Measurements from ENCODE around the gene VEGFC. TPM values are rescaled to one million over a fixed set of nuclear protein-coding genes. Genes with fewer than 3 reads are reported as not detected.

The VEGFC gene, protein sequence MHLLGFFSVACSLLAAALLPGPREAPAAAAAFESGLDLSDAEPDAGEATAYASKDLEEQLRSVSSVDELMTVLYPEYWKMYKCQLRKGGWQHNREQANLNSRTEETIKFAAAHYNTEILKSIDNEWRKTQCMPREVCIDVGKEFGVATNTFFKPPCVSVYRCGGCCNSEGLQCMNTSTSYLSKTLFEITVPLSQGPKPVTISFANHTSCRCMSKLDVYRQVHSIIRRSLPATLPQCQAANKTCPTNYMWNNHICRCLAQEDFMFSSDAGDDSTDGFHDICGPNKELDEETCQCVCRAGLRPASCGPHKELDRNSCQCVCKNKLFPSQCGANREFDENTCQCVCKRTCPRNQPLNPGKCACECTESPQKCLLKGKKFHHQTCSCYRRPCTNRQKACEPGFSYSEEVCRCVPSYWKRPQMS
- total RNA-seq = 24.6 and 30.1 TPM in 2 replicates

DNA sequence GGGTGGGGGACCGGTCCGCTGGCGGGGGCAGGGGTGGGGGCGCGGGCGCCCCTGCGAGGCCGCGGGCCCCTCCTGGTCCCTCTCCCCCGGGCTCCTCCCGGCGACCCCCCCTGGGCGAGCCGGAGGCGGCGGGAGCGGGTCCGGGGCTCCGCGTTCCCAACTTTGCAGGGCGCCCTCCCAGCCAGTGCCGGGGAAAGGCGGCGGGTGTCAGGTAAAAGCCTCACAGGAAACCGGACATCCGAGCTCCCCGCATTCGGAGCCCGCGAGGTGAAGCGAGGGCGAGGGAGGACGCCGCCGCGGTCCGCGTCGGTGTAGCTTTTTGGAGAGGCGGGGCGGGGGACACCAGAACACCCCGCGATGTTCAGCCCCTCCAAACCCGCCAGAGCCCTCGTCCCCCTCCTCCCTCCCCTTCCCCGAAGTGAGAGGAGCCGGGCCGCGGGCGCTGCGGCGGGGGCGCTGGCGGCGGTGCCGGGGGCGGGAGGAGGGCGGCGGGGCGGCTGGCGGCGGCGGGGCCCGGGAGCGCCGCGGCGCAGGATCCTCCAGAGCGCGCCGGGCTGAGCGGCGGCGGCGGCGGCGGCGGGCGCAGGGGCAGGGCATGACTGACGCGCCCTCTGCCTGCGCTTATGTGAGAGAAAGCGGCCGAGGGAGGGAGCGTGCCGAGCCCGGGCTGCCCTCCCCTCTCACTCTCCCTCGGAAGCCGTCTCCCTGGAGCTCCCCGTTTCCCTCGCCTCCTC lies at the start of gene VEGFC:
Gene VEGFC, minus strand, starts transcription at position 597 of the 734 bp plus-strand sequence. CDS start 611 bp downstream, outside the sequence.

